ENCODE data around the gene MYF6. TPM values are rescaled to one million over a fixed set of nuclear protein-coding genes. Genes with fewer than 3 reads are reported as not detected.

MYF6 gene
- total RNA-seq, 1 donor from 2014 or later, result not detected

GRCh38 chr12:80710727-80711449 lies 3.5 kb downstream of the MYF6 start:
- DNase-seq (no peak), ATAC-seq (ENCODE audit: low read depth) (no peak)
- CTCF ChIA-PET, result no interaction called here
- Mint-ChIP-seq H3K27ac (no peak overlapping the region), H3K4me3 (no peak overlapping the region), H3K36me3 (ENCODE audit: low read depth) (no peaks in the 10 kb centered on the region), H3K9me3 (no peaks in the 10 kb centered on the region), H3K4me1 (peaks cover 4% of the 10 kb centered on the region), H3K27me3 (peaks cover 41% of the 10 kb centered on the region)
- POLR2A ChIA-PET, result no interaction called here
- TF ChIP-seq, protein P1, sequence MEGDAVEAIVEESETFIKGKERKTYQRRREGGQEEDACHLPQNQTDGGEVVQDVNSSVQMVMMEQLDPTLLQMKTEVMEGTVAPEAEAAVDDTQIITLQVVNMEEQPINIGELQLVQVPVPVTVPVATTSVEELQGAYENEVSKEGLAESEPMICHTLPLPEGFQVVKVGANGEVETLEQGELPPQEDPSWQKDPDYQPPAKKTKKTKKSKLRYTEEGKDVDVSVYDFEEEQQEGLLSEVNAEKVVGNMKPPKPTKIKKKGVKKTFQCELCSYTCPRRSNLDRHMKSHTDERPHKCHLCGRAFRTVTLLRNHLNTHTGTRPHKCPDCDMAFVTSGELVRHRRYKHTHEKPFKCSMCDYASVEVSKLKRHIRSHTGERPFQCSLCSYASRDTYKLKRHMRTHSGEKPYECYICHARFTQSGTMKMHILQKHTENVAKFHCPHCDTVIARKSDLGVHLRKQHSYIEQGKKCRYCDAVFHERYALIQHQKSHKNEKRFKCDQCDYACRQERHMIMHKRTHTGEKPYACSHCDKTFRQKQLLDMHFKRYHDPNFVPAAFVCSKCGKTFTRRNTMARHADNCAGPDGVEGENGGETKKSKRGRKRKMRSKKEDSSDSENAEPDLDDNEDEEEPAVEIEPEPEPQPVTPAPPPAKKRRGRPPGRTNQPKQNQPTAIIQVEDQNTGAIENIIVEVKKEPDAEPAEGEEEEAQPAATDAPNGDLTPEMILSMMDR (IDR thresholded peaks at IDR 0.05), result no peak
- intact Hi-C loops (cut with micrococcal nuclease), result no loop called here

DNA sequence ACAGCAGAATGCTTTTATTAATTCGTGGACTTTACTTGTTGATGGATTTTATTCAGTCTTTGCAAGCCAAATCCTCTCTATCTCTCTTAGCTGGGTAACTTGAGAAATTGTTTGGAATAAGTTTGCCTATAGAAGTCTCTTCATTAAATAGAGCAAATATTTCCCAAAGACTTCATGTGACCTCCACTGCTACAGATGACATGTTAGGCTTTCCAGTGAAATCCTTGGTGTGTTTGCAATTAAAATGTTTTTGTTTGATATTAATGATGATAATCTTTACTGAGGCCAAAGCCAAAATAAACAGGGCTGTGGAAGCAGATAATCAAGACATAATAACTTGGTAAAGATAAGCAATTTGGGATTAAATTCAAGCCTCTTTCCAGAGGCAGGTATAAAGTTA lies 4.4 kb downstream of the MYF6 start:
- ATAC-seq (ENCODE audit: low read depth) (no peak), DNase-seq (no peak)
- intact Hi-C loops (cut with micrococcal nuclease), result no loop called here
- Mint-ChIP-seq H3K9me3 (no peaks in the 10 kb centered on the region), H3K27ac (no peak overlapping the region), H3K27me3 (peaks cover 45% of the 10 kb centered on the region), H3K4me3 (no peak overlapping the region), H3K36me3 (ENCODE audit: low read depth) (no peaks in the 10 kb centered on the region), H3K4me1 (peaks cover 4% of the 10 kb centered on the region)
- POLR2A ChIA-PET, result no interaction called here
- TF ChIP-seq, protein P1 (IDR thresholded peaks at IDR 0.05), result no peak
- CTCF ChIA-PET, result no interaction called here

DNA sequence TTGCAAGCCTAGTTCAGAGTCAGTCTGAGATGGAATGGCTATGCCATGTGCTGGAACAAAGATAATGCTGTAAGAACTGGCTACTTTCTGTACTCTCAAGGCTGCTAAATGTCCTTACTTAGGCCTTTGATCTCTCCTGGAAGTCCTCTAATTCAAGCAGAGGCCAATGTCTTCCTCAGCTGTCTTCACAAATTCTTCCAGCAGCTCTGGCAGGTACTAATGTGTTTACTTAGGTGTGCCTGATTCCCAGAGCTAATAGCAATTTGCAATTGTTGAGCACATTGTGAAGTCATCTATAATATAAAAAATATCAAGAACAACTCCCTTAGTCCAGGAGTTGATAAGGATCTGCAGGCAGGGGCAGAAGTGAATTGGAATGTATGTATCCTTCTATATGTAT lies 5.4 kb downstream of the MYF6 start:
- TF ChIP-seq, protein P1 (IDR thresholded peaks at IDR 0.05), result no peak
- Mint-ChIP-seq H3K36me3 (ENCODE audit: low read depth) (no peaks in the 10 kb centered on the region), H3K4me3 (no peak overlapping the region), H3K4me1 (peaks cover 4% of the 10 kb centered on the region), H3K27ac (no peak overlapping the region), H3K27me3 (peaks cover 37% of the 10 kb centered on the region), H3K9me3 (no peaks in the 10 kb centered on the region)
- ATAC-seq (ENCODE audit: low read depth) (no peak), DNase-seq (no peak)
- POLR2A ChIA-PET, result no interaction called here
- CTCF ChIA-PET, result no interaction called here
- intact Hi-C loops (cut with micrococcal nuclease), result no loop called here

- Mint-ChIP-seq H3K4me3 (no peak overlapping the region), H3K9me3 (no peaks in the 10 kb centered on the region)
Measured at GRCh38 chr12:80713419-80713818, 6.0 kb downstream of the MYF6 start.

DNA sequence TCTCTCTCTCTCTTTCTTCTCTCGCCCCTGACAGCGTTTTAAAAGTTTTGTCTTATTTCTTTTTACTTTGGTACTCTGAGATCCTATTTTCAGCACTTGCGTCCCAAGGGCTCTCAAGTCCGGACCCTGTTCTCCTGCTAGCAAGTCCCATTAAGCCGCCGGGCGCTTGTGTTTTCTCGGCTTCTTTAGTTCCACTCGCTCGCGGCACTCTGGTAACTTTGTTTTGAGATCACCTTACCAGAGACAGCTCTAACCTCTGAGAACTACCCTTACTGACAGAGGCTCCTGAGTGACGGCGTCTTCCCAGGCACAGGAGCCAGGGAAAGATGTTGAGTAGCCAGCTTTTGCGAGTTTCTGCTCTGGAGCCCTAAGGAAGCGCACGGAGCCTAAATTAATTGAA lies 6.6 kb downstream of the MYF6 start:
- DNase-seq (no peak), ATAC-seq (ENCODE audit: low read depth) (no peak)
- CTCF ChIA-PET, result no interaction called here
- POLR2A ChIA-PET, result no interaction called here
- no peaks in the 10 kb centered on the region for H3K4me1 Mint-ChIP-seq
- TF ChIP-seq, protein P1 (IDR thresholded peaks at IDR 0.05), result no peak
- H3K4me3 Mint-ChIP-seq, result no peak overlapping the region
- no peak overlapping the region for H3K27ac Mint-ChIP-seq
- no peaks in the 10 kb centered on the region for H3K36me3 Mint-ChIP-seq (ENCODE audit: low read depth)
- no peaks in the 10 kb centered on the region for H3K9me3 Mint-ChIP-seq
- peaks cover 33% of the 10 kb centered on the region for H3K27me3 Mint-ChIP-seq
- intact Hi-C loops (cut with micrococcal nuclease), result no loop called here

More at GRCh38 chr12:80713419-80713818, 6.0 kb downstream of the MYF6 start:
- ATAC-seq (ENCODE audit: low read depth), result no peak
- ChIA-PET POLR2A (no interaction called here), CTCF (no interaction called here)
- Mint-ChIP-seq H3K4me1 (peaks cover 4% of the 10 kb centered on the region), H3K36me3 (ENCODE audit: low read depth) (no peaks in the 10 kb centered on the region), H3K27ac (no peak overlapping the region), H3K27me3 (peaks cover 36% of the 10 kb centered on the region)
- TF ChIP-seq, protein P1 (IDR thresholded peaks at IDR 0.05), result no peak
- intact Hi-C loops (cut with micrococcal nuclease), result no loop called here
- no peak for DNase-seq
